Panc1 (cell line): Measurements from ENCODE around the gene TAGLN. TPM values are rescaled to one million over a fixed set of nuclear protein-coding genes. Genes with fewer than 3 reads are reported as not detected.

Experiments used
- ATAC-seq: fragments of 200-7000 bp; cut with Tn5 transposase; 2 replicates; pipeline ENCODE4 v1.9.1; 2020; ENCODE audit warnings: mild to moderate bottlenecking, moderate library complexity
- BruUV-seq: library from RNA; stranded (reverse); fragments of 400-500 nt; replicated peaks from 2 replicates; lab custom pipeline; 2021; lab: Mats Ljungman, UMichigan
- CTCF ChIA-PET: fragments of 300-600 bp; sonication (Branson Sonifier 250); formaldehyde crosslinking; loops from one replicate; lab custom pipeline; 2022; ENCODE audit warnings: antibody characterized with exemption; lab: Charles Lee
- POLR2A ChIA-PET: fragments of 300-600 bp; sonication (Branson Sonifier 250); formaldehyde crosslinking; loops from one replicate; lab custom pipeline; 2022; ENCODE audit warnings: antibody characterized with exemption; lab: Charles Lee
- DNase-seq: peaks from one replicate; pipeline ENCODE4 v3.0.0-alpha.2; 2010; ENCODE audit warnings: low read depth, low spot score
- H3K27ac ChIP-seq: 2 replicates; pipeline ENCODE4 v1.5.1; 2011; ENCODE audit warnings: mild to moderate bottlenecking, low read length, inconsistent platforms
- H3K27me3 ChIP-seq: fragments of 200-500 bp; sonication (Bioruptor generic); 2 replicates; pipeline ENCODE4 v1.6.0; 2014; ENCODE audit warnings: low read length, inconsistent platforms; ENCODE audit not compliant: control insufficient read depth, insufficient read depth
- H3K36me3 ChIP-seq: fragments of 200-500 bp; sonication (Bioruptor generic); 2 replicates; pipeline ENCODE4 v1.5.1; 2014; ENCODE audit warnings: inconsistent platforms, mild to moderate bottlenecking, low read length, moderate library complexity; ENCODE audit not compliant: control insufficient read depth, insufficient read depth
- H3K4me1 ChIP-seq: 2 replicates; pipeline ENCODE4 v1.5.1; 2011; ENCODE audit warnings: inconsistent platforms, mild to moderate bottlenecking, low read length, moderate library complexity; ENCODE audit not compliant: control insufficient read depth, insufficient read depth
- H3K4me3 ChIP-seq, 2 experiments: 2 replicates each; pipeline ENCODE4 v1.5.1; 2011 to 2012; ENCODE audit warnings: low read depth in 2 of 2, low read length in 2 of 2, mild to moderate bottlenecking in 2 of 2, inconsistent platforms in 1 of 2, moderate library complexity in 1 of 2
- H3K9me3 ChIP-seq: fragments of 200-500 bp; sonication (Bioruptor generic); 2 replicates; pipeline ENCODE4 v1.5.1; 2014; ENCODE audit warnings: low read depth, mild to moderate bottlenecking, inconsistent platforms, low read length, moderate library complexity; ENCODE audit not compliant: control insufficient read depth, insufficient read depth
- CTCF ChIP-seq: fragments of 450-650 bp; IDR thresholded peaks from 2 replicates; pipeline ENCODE4 v1.5.1; 2017; ENCODE audit warnings: mild to moderate bottlenecking
- POLR2AphosphoS5 ChIP-seq: IDR thresholded peaks from 2 replicates; pipeline ENCODE4 v1.6.1; 2012; ENCODE audit warnings: mild to moderate bottlenecking, low read depth, low read length, moderate library complexity
- SIN3A ChIP-seq: IDR thresholded peaks from 2 replicates; pipeline ENCODE4 v1.6.1; 2012; ENCODE audit warnings: low read depth, mild to moderate bottlenecking, low read length, moderate library complexity, borderline replicate concordance; ENCODE audit not compliant: insufficient read depth
- TCF7L2 ChIP-seq: IDR thresholded peaks from 2 replicates; pipeline ENCODE4 v1.6.1; 2011; ENCODE audit warnings: mild to moderate bottlenecking, low read depth, low read length, inconsistent platforms
- in situ Hi-C: cut with HindIII; loops from 2 replicates; pipeline ENCODE4 v1.10.0; 2016; ENCODE audit warnings: low sequenced_read_pairs, low pct_unique_long_range_greater_than_20kb
- intact Hi-C: fragments of 100-400 bp; cut with micrococcal nuclease; formaldehyde crosslinking; loops from one replicate; pipeline ENCODE4 v1.10.0; 2022; ENCODE audit not compliant: unreplicated experiment
- total RNA-seq: library from RNA; stranded (reverse); gene quantifications from one replicate; pipeline ENCODE4 v1.2.1, GENCODE V29; 2021; ENCODE audit not compliant: unreplicated experiment
- TF ChIP-seq, protein P1 (sequence below), 2 experiments: IDR thresholded peaks; 2 replicates each; pipeline ENCODE4 v1.6.1; 2011 to 2012; ENCODE audit warnings: low read depth in 2 of 2, control low read depth in 1 of 2, low read length in 1 of 2, mild to moderate bottlenecking in 1 of 2, moderate library complexity in 1 of 2; ENCODE audit not compliant: insufficient read depth in 1 of 2

The TAGLN gene
- total RNA-seq, 1 experiment from 2014 or later, result 6.4 TPM

DNA sequence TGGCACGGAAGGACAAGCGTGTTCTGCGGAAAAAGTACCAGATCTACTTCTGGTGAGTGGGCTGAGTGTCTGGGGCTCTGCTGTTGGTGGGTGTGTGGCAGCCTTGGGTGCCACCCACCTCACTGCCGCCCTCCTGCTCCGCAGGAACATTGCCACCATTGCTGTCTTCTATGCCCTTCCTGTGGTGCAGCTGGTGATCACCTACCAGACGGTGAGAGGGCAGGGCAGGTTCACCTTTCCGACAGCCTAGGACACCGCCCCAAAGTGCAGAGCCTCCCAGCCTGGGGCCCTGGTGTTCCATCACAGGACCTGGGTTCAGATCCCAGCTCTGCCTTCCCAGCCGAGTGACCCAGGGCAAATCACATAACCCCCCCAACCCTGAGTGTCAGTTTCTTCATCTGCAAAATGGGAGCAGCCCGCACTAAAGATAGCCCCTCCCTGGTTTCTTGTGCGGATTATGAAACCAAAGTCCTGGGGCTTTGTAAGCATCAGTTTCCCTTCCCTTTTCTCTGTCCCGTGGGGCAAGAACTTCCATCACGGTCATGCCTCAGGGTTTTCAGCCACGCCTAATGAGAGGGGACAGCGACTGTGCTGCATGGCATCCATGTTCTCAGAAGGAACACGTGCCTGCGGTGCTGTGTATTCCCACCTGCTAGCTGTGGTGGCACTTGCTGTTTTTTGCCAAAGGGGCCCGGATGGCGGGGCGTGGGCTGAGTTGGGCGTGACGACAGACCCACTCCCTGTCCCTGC lies 9.8 kb upstream of the TAGLN start:
- ATAC-seq (no peak), DNase-seq (no peak)
- Histone ChIP-seq H3K36me3 (no peaks in the 10 kb centered on the region), H3K27me3 (no peaks in the 10 kb centered on the region), H3K4me1 (no peaks in the 10 kb centered on the region), H3K9me3 (no peaks in the 10 kb centered on the region), H3K27ac (no peak overlapping the region), H3K4me3 (no peak overlapping the region)
- BruUV-seq, result no TSS peak
- POLR2A ChIA-PET, result no interaction called here
- TF ChIP-seq SIN3A, result no peak
- no peak for TF ChIP-seq TCF7L2
- TF ChIP-seq POLR2AphosphoS5, result no peak
- TF ChIP-seq, protein P1, sequence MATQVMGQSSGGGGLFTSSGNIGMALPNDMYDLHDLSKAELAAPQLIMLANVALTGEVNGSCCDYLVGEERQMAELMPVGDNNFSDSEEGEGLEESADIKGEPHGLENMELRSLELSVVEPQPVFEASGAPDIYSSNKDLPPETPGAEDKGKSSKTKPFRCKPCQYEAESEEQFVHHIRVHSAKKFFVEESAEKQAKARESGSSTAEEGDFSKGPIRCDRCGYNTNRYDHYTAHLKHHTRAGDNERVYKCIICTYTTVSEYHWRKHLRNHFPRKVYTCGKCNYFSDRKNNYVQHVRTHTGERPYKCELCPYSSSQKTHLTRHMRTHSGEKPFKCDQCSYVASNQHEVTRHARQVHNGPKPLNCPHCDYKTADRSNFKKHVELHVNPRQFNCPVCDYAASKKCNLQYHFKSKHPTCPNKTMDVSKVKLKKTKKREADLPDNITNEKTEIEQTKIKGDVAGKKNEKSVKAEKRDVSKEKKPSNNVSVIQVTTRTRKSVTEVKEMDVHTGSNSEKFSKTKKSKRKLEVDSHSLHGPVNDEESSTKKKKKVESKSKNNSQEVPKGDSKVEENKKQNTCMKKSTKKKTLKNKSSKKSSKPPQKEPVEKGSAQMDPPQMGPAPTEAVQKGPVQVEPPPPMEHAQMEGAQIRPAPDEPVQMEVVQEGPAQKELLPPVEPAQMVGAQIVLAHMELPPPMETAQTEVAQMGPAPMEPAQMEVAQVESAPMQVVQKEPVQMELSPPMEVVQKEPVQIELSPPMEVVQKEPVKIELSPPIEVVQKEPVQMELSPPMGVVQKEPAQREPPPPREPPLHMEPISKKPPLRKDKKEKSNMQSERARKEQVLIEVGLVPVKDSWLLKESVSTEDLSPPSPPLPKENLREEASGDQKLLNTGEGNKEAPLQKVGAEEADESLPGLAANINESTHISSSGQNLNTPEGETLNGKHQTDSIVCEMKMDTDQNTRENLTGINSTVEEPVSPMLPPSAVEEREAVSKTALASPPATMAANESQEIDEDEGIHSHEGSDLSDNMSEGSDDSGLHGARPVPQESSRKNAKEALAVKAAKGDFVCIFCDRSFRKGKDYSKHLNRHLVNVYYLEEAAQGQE (IDR thresholded peaks at IDR 0.05; ENCODE audit: insufficient read depth in 1 of 2, low read depth in 2 of 2, low read length in 1 of 2), result no peak
- TF ChIP-seq CTCF, result no peak
- in situ Hi-C loops, result no loop called here
- intact Hi-C loops, result no loop called here
- CTCF ChIA-PET, result no interaction called here

- H3K4me3 ChIP-seq, result no peak overlapping the region
- CTCF ChIA-PET, result no interaction called here
- ATAC-seq (no peak), DNase-seq (no peak)
- no peaks in the 10 kb centered on the region for H3K36me3 ChIP-seq
- BruUV-seq, result no TSS peak
- in situ Hi-C loops (no loop called here), intact Hi-C loops (no loop called here)
- no peaks in the 10 kb centered on the region for H3K4me1 ChIP-seq
- no peaks in the 10 kb centered on the region for H3K9me3 ChIP-seq
- no peaks in the 10 kb centered on the region for H3K27me3 ChIP-seq
- TF ChIP-seq CTCF, result no peak
- TF ChIP-seq POLR2AphosphoS5, result no peak
- TF ChIP-seq, protein P1 (IDR thresholded peaks at IDR 0.05; ENCODE audit: insufficient read depth in 1 of 2, low read depth in 2 of 2, low read length in 1 of 2), result no peak
- TF ChIP-seq SIN3A, result no peak
- no peak for TF ChIP-seq TCF7L2
- POLR2A ChIA-PET, result no interaction called here
- no peak overlapping the region for H3K27ac ChIP-seq
Measured at GRCh38 chr11:117189941-117190544, 9.1 kb upstream of the TAGLN start.
